PC-3 (cell line): Measurements from ENCODE around the gene CNIH3.

Experiments
- CTCF ChIP-seq: fragments of 300-600 bp; sonication (generic); conservative IDR thresholded peaks from 2 replicates; pipeline ENCODE4 v1.5.1; 2017; ENCODE audit warnings: antibody characterized with exemption, low read depth, mild to moderate bottlenecking, low read length
- EZH2 ChIP-seq: fragments of 300-600 bp; sonication (generic); IDR thresholded peaks from one replicate; pipeline ENCODE4 v1.6.1; 2017; ENCODE audit warnings: antibody characterized with exemption, mild to moderate bottlenecking, low read length; ENCODE audit not compliant: unreplicated experiment
- EZH2phosphoT487 ChIP-seq: fragments of 300-600 bp; sonication (generic); IDR thresholded peaks from 2 replicates; pipeline ENCODE4 v1.6.1; 2018; ENCODE audit warnings: mild to moderate bottlenecking, antibody characterized with exemption, low read length, borderline replicate concordance

- no peak for TF ChIP-seq CTCF
- no peak for TF ChIP-seq EZH2
- TF ChIP-seq EZH2phosphoT487 = no peak
Observed at GRCh38 chr1:224739303-224739996, 123.3 kb downstream of the CNIH3 start.
